ENCODE data around the gene ZBED1. TPM values are rescaled to one million over a fixed set of nuclear protein-coding genes. Genes with fewer than 3 reads are reported as not detected.

Gene ZBED1
- 10 to 100 TPM; 35.0 to 36.7 TPM for total RNA-seq
- 10 to 100 TPM; 13.5 to 29.1 TPM for polyA plus RNA-seq
- long read RNA-seq, donor 1, full-length matches to known transcripts: 20 of 25 reads
- long read RNA-seq, donor 1, partial matches to known transcripts: 5 of 25 reads
- long read RNA-seq, donor 1, other reads (novel, unspliced or antisense): 0 of 25 reads
- long read RNA-seq, donor 2, full-length matches to known transcripts: 7 of 7 reads
- long read RNA-seq, donor 2, partial matches to known transcripts: 0 of 7 reads
- long read RNA-seq, donor 2, other reads (novel, unspliced or antisense): 0 of 7 reads
- long read RNA-seq, donor 3, full-length matches to known transcripts: 13 of 18 reads
- long read RNA-seq, donor 3, partial matches to known transcripts: 5 of 18 reads
- long read RNA-seq, donor 3, other reads (novel, unspliced or antisense): 0 of 18 reads
- long read RNA-seq, donor 4, full-length matches to known transcripts: 3 of 3 reads
- long read RNA-seq, donor 4, partial matches to known transcripts: 0 of 3 reads
- long read RNA-seq, donor 4, other reads (novel, unspliced or antisense): 0 of 3 reads
- long read RNA-seq, donor 5, full-length matches to known transcripts: 22 of 22 reads
- long read RNA-seq, donor 5, partial matches to known transcripts: 0 of 22 reads
- long read RNA-seq, donor 5, other reads (novel, unspliced or antisense): 0 of 22 reads

DNA sequence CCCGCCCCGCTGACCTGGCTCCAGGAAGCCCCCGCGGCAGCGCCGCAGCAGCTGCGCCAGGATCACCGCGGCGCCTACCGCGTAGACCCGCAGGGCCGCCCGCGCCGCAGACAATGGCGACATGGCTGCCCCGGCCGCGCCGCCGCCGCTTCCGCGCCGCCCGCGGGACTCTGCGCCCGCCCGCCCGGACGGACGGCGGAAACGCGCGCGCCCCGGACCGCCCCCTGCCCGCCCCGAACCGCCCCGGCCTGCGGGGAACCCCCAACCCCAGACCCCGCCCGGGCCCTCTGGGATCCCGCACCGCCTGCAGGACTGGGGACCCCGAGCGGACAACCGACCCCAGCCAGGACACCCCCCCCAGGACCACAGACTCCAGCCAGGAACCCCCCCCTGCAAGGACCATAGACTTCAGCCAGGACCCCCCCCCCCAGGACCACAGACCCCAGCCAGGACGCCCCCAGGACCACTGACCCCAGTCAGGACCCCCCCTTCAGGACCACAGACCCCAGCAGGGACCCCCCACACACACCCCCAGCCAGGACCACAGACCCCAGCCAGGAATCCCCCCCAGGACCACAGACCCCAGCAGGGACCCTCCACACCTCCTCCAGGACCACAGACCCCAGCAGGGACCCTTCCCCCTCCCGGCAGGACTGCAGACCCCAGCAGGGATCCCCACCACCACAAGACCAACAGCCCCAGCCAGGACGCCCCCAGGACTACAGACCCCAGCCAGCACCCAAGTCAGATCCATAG is at the start of gene ZBED1, which contains the start of gene DHRSX:
Gene ZBED1 (minus strand): TSS at position 174 of the 756 bp plus-strand sequence. CDS start 10,257 bp downstream, outside the sequence.
Gene DHRSX (minus strand): TSS at position 174 of the 756 bp plus-strand sequence. CDS start 51 bp downstream, at position 123.
- peak within 1 kb of the TSS; percentile 92 to 99 for H3K27ac ChIP-seq (ENCODE audit: low read depth in 1 of 2, low read length in 1 of 2)
- H3K9me3 ChIP-seq (ENCODE audit: control insufficient read depth in 4 of 4, insufficient read depth in 3 of 4, low read length in 3 of 4): peaks cover 0 to 2% (median 0%) of the 10 kb centered on the region in 4 donors
- 4 to 8% methylated on average over 20 to 57 of the region's 57 CpGs for WGBS, 2 donors
- TF ChIP-seq, protein P1, sequence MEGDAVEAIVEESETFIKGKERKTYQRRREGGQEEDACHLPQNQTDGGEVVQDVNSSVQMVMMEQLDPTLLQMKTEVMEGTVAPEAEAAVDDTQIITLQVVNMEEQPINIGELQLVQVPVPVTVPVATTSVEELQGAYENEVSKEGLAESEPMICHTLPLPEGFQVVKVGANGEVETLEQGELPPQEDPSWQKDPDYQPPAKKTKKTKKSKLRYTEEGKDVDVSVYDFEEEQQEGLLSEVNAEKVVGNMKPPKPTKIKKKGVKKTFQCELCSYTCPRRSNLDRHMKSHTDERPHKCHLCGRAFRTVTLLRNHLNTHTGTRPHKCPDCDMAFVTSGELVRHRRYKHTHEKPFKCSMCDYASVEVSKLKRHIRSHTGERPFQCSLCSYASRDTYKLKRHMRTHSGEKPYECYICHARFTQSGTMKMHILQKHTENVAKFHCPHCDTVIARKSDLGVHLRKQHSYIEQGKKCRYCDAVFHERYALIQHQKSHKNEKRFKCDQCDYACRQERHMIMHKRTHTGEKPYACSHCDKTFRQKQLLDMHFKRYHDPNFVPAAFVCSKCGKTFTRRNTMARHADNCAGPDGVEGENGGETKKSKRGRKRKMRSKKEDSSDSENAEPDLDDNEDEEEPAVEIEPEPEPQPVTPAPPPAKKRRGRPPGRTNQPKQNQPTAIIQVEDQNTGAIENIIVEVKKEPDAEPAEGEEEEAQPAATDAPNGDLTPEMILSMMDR (IDR thresholded peaks at IDR 0.05; ENCODE audit: control extremely low read depth, extremely low read depth): no peak
- H3K4me1 ChIP-seq (ENCODE audit: control insufficient read depth in 5 of 5, insufficient read depth in 5 of 5, low read length in 5 of 5): peaks cover 6 to 27% (median 12%) of the 10 kb centered on the region in 5 donors
- DNase-seq (peak; percentile 42 to 65 (median 61)), ATAC-seq (ENCODE audit: insufficient read depth, low FRiP score) (peak; percentile 57)
- peak within 1 kb of the TSS; percentile 68 to 88 for H3K9ac ChIP-seq (ENCODE audit: insufficient read depth in 1 of 2, low read length in 2 of 2)
- H3K36me3 ChIP-seq (ENCODE audit: control insufficient read depth in 4 of 4, insufficient read depth in 4 of 4, low read length in 4 of 4): no peaks in the 10 kb centered on the region
- peak within 1 kb of the TSS; percentile 86 for H3K4me3 ChIP-seq
- no peaks in the 10 kb centered on the region for H3K27me3 ChIP-seq (ENCODE audit: control insufficient read depth in 3 of 3, insufficient read depth in 3 of 3, low read length in 2 of 3)

DNA sequence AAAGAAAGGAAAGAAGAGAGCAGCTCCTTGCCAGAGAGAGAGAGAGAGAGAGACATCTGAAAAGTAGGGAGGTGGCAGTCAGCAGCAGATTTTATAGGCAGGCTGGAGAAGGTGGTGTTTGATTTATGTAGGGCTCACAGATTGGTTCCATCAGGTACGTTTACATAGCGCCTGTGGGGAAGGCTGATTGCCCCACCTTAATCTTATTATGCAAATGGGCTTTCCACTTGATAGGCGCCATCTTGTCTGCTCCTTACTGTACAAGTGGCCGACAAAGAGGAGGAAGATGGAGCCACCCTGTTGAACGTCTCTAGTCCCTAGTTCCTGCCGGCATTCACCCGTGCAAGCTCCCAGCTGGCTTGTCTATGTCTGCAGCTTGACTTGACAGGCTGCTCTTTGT is 49.1 kb upstream of the ZBED1 start:
- no peak overlapping the region for H3K4me3 ChIP-seq
- 38 to 70% methylated on average over 7 of the region's 7 CpGs for WGBS, 2 donors
- peaks cover 0 to 4% (median 0%) of the 10 kb centered on the region in 4 donors for H3K9me3 ChIP-seq (ENCODE audit: control insufficient read depth in 4 of 4, insufficient read depth in 3 of 4, low read length in 3 of 4)
- TF ChIP-seq, protein P1 (IDR thresholded peaks at IDR 0.05; ENCODE audit: control extremely low read depth, extremely low read depth): no peak
- no peak overlapping the region for H3K27ac ChIP-seq (ENCODE audit: low read depth in 1 of 2, low read length in 1 of 2)
- no peaks in the 10 kb centered on the region for H3K36me3 ChIP-seq (ENCODE audit: control insufficient read depth in 4 of 4, insufficient read depth in 4 of 4, low read length in 4 of 4)
- H3K4me1 ChIP-seq (ENCODE audit: control insufficient read depth in 5 of 5, insufficient read depth in 5 of 5, low read length in 5 of 5): no peaks in the 10 kb centered on the region
- peaks cover 0 to 4% (median 0%) of the 10 kb centered on the region in 3 donors for H3K27me3 ChIP-seq (ENCODE audit: control insufficient read depth in 3 of 3, insufficient read depth in 3 of 3, low read length in 2 of 3)
- DNase-seq: peak in 2 of 3 donors; percentile 9 to 32
- no peak for ATAC-seq (ENCODE audit: insufficient read depth, low FRiP score)
- no peak overlapping the region for H3K9ac ChIP-seq (ENCODE audit: insufficient read depth in 1 of 2, low read length in 2 of 2)

DNA sequence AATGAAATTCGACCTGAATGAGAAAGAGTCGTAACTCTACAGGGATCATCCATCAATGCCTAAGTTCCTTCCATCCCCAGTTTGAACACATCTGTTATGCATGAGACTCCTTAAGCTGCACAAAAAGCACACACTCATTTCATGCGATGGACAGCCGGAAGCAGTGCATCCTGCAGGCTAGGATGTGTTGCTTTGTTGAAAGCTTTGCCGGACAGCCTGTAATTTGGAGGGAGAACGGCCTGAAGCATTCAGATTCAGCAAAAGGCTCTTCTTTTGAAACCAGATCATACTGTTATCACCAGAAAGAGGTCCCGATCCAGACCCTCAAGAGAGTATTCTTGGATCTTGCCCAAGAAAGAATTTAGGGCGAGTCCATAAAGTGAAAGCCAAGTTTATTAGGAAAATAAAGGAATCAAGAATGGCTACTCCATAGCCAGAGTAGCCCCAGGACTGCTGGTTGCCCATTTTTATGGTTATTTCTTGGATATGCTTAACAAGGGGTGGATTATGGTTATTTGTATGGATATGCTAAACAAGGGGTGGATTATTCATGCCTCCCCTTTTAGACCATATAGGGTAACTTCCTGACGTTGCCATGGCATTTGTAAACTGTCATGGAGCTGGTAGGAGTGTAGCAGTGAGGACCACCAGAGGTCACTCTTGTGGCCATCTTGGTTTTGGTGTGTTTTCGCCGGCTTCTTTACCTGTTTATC is 48.1 kb upstream of the ZBED1 start:
- H3K9me3 ChIP-seq (ENCODE audit: control insufficient read depth in 4 of 4, insufficient read depth in 3 of 4, low read length in 3 of 4): peaks cover 0 to 6% (median 0%) of the 10 kb centered on the region in 4 donors
- H3K4me3 ChIP-seq: no peak overlapping the region
- TF ChIP-seq, protein P1 (IDR thresholded peaks at IDR 0.05; ENCODE audit: control extremely low read depth, extremely low read depth): no peak
- DNase-seq: no peak
- H3K9ac ChIP-seq (ENCODE audit: insufficient read depth in 1 of 2, low read length in 2 of 2): no peak overlapping the region
- H3K4me1 ChIP-seq (ENCODE audit: control insufficient read depth in 5 of 5, insufficient read depth in 5 of 5, low read length in 5 of 5): no peaks in the 10 kb centered on the region
- no peak overlapping the region for H3K27ac ChIP-seq (ENCODE audit: low read depth in 1 of 2, low read length in 1 of 2)
- ATAC-seq (ENCODE audit: insufficient read depth, low FRiP score): no peak
- 59 to 75% methylated on average over 11 of the region's 11 CpGs for WGBS, 2 donors
- H3K36me3 ChIP-seq (ENCODE audit: control insufficient read depth in 4 of 4, insufficient read depth in 4 of 4, low read length in 4 of 4): no peaks in the 10 kb centered on the region
- H3K27me3 ChIP-seq (ENCODE audit: control insufficient read depth in 3 of 3, insufficient read depth in 3 of 3, low read length in 2 of 3): peaks cover 0 to 4% (median 0%) of the 10 kb centered on the region in 3 donors

Data from lung (tissue), 16 donors.